Thyroid gland (tissue), 4 donors: Measurements from ENCODE around the gene CUL4A.

Experiments
- CTCF ChIP-seq, 6 experiments: fragments of 200-600 bp in 3 of 6; fragments of 450-650 bp in 3 of 6; sonication (generic) in 3 of 6; IDR thresholded peaks; one replicate each; pipeline ENCODE4 v1.5.1; 2016 to 2019; ENCODE audit warnings: antibody characterized with exemption in 6 of 6, mild to moderate bottlenecking in 2 of 6, inconsistent platforms in 1 of 6, moderate library complexity in 1 of 6
- POLR2A ChIP-seq, 2 donors: fragments of 450-650 bp; IDR thresholded peaks; one replicate each; pipeline ENCODE4 v1.6.1; 2017; ENCODE audit warnings: antibody characterized with exemption in 2 of 2, mild to moderate bottlenecking in 2 of 2, moderate library complexity in 1 of 2

DNA sequence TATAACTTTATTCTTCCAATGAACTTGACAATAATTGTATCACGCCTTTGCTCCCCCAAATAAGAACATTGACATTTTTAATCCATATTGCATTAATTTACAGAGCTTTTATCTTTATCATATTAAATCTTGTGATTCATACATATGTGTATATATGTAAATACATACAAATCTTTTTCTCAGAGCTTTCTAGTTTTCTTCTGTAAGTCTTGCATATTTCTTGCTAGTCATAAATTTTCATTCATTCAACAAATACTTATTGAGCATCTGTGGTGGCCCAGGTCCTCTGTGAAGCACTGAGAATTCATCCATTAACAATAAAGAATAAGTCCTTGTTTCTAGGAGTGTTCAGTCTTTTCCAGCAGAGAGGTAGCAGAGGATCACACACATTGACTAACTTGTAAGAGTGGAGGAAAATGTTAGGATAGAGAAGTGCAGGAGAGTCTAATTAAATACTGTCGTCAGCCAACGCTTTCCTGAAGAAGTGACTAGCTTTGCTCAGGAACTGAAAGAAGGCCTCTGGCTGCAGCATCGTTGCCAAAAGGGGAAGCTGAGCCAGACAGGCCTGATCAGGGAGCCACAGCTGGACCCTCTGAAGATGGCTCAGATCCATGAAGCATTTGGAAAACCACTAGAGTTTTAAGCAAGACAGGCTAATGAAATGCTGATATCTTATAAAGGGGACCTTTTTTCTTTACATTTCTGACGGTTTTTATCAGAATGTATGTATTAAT, 49.1 kb downstream of the CUL4A start:
- no peak for TF ChIP-seq CTCF (IDR thresholded peaks at IDR 0.05)
- no peak for TF ChIP-seq POLR2A (IDR thresholded peaks at IDR 0.05)
